Measurements from ENCODE around the gene GPR62.
"Not testable (repeated sequence)": the region's sequence is repeated elsewhere in the genome, so short reads cannot be mapped to it uniquely, and the experiment has no call there.

GRCh38 chr3:51993657-51994056, 38.5 kb downstream of the GPR62 start:
- TF ChIP-seq, protein P1, sequence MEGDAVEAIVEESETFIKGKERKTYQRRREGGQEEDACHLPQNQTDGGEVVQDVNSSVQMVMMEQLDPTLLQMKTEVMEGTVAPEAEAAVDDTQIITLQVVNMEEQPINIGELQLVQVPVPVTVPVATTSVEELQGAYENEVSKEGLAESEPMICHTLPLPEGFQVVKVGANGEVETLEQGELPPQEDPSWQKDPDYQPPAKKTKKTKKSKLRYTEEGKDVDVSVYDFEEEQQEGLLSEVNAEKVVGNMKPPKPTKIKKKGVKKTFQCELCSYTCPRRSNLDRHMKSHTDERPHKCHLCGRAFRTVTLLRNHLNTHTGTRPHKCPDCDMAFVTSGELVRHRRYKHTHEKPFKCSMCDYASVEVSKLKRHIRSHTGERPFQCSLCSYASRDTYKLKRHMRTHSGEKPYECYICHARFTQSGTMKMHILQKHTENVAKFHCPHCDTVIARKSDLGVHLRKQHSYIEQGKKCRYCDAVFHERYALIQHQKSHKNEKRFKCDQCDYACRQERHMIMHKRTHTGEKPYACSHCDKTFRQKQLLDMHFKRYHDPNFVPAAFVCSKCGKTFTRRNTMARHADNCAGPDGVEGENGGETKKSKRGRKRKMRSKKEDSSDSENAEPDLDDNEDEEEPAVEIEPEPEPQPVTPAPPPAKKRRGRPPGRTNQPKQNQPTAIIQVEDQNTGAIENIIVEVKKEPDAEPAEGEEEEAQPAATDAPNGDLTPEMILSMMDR (IDR thresholded peaks at IDR 0.05), result not testable (repeated sequence)
- not testable (repeated sequence) for TF ChIP-seq POLR2A (IDR thresholded peaks at IDR 0.05)

Data from sigmoid colon (tissue), 3 donors.